ENCODE measurements around the gene CAP1.

CAP1 gene

GRCh38 chr1:40114400-40114799 is 73.9 kb downstream of the CAP1 start:
- no peak for TF ChIP-seq CTCF (IDR thresholded peaks at IDR 0.05; ENCODE audit: control extremely low read depth, extremely low read depth, low read depth, missing control alignments)
- DNase-seq (ENCODE audit: extremely low spot score), result no peak
- POLR2A ChIA-PET, result no interaction called here
- CTCF ChIA-PET, result no interaction called here

- no peak for DNase-seq (ENCODE audit: extremely low spot score)
- ChIA-PET POLR2A (no interaction called here), CTCF (interaction anchor here (1.7 to 3.9 kb wide), 2 partner anchors 24 to 219 kb away, joined by 6 to 11 read pairs; no protein-coding TSS in a partner anchor)
- no peak for TF ChIP-seq CTCF (IDR thresholded peaks at IDR 0.05; ENCODE audit: control extremely low read depth, extremely low read depth, low read depth, missing control alignments)
Observed at GRCh38 chr1:40120128-40120527, 79.6 kb downstream of the CAP1 start.

All from GM10248 (cell line).